A549 (cell line): Measurements from ENCODE around the gene PTPRG. TPM values are rescaled to one million over a fixed set of nuclear protein-coding genes. Genes with fewer than 3 reads are reported as not detected.

Source experiments
- ATAC-seq, 2 experiments: fragments of 200-7000 bp in 1 of 2; fragments of >200 bp in 1 of 2; cut with Nextera tagmentation in 1 of 2; cut with Tn5 transposase in 1 of 2; 3 replicates each; pipeline versions ENCODE4 v1.8.0 to v1.9.1; 2018 to 2020; ENCODE audit warnings: mild to moderate bottlenecking in 1 of 2, moderate library complexity in 1 of 2
- CTCF ChIA-PET: fragments of 300-600 bp; sonication (Branson Sonifier 250); formaldehyde crosslinking; extraction: SDS; loops from one replicate; lab custom pipeline; 2021; ENCODE audit warnings: antibody characterized with exemption, inconsistent platforms; lab: Yijun Ruan, JAX
- POLR2A ChIA-PET: fragments of 350-600 bp; formaldehyde crosslinking; extraction: SDS; loops from one replicate; lab custom pipeline; 2021; ENCODE audit warnings: antibody characterized with exemption, inconsistent platforms; lab: Yijun Ruan, JAX
- DNase-seq, 2 experiments: peaks; one replicate each; pipeline versions ENCODE4 v3.0.0 to v3.0.0-alpha.2; 2011 to 2016; ENCODE audit warnings: low read depth in 1 of 2, low spot score in 1 of 2
- FAIRE-seq: peaks from 2 replicates; lab custom pipeline; 2011; peaks lifted over from hg19 to GRCh38; lab: Jason Lieb, UNC
- H3K27ac ChIP-seq, 2 experiments: fragments of >200 bp; sonication (Bioruptor Twin); formaldehyde crosslinking; 3 replicates each; pipeline ENCODE4 v1.5.1; 2016 to 2017
- H3K4me1 ChIP-seq: fragments of >200 bp; sonication (Bioruptor Twin); formaldehyde crosslinking; 3 replicates; pipeline ENCODE4 v1.6.1; 2016
- H3K4me2 ChIP-seq: fragments of >200 bp; sonication (Bioruptor Twin); formaldehyde crosslinking; 3 replicates; pipeline ENCODE4 v1.6.1; 2016
- H3K4me3 ChIP-seq: fragments of >200 bp; sonication (Bioruptor Twin); formaldehyde crosslinking; 3 replicates; pipeline ENCODE4 v1.5.1; 2016
- H3K9me3 ChIP-seq: fragments of >200 bp; sonication (Bioruptor Twin); formaldehyde crosslinking; 3 replicates; pipeline ENCODE4 v1.6.1; 2016
- BCL3 ChIP-seq: fragments of >200 bp; sonication (Bioruptor Twin); formaldehyde crosslinking; IDR thresholded peaks from 3 replicates; pipeline ENCODE4 v1.6.1; 2016
- CEBPB ChIP-seq, 2 experiments: fragments of >200 bp in 1 of 2; sonication (Bioruptor Twin) in 1 of 2; formaldehyde crosslinking in 1 of 2; IDR thresholded peaks; 2 replicates each; pipeline ENCODE4 v1.6.1; 2012 to 2016
- EP300 ChIP-seq, 2 experiments: fragments of >200 bp; sonication (Bioruptor Twin); formaldehyde crosslinking; IDR thresholded peaks; 2 replicates in 1 of 2; 3 replicates in 1 of 2; pipeline ENCODE4 v1.6.1; 2016 to 2017
- FOXS1 ChIP-seq: fragments of 250-450 bp; sonication (Bioruptor Pico); IDR thresholded peaks from 2 replicates; pipeline ENCODE4 v1.5.0; 2020; ENCODE audit warnings: mild to moderate bottlenecking, moderate library complexity
- HOXB13 ChIP-seq: fragments of 250-450 bp; sonication (Bioruptor Pico); IDR thresholded peaks from 2 replicates; pipeline ENCODE4 v1.5.0; 2020; ENCODE audit warnings: low read depth, mild to moderate bottlenecking, moderate library complexity
- HOXB5 ChIP-seq: fragments of 250-450 bp; sonication (Bioruptor Pico); IDR thresholded peaks from 2 replicates; pipeline ENCODE4 v1.5.0; 2020; ENCODE audit warnings: mild to moderate bottlenecking, moderate library complexity
- JUN ChIP-seq, 2 experiments: fragments of >200 bp; sonication (Bioruptor Twin); formaldehyde crosslinking; IDR thresholded peaks; 2 replicates in 1 of 2; 3 replicates in 1 of 2; pipeline ENCODE4 v1.6.1; 2016 to 2017
- MAFK ChIP-seq: fragments of 450-650 bp; IDR thresholded peaks from 2 replicates; pipeline ENCODE4 v1.6.1; 2014; ENCODE audit not compliant: partially characterized antibody
- MAX ChIP-seq: IDR thresholded peaks from 2 replicates; pipeline ENCODE4 v1.6.1; 2012
- PHF8 ChIP-seq: fragments of 200-600 bp; sonication (generic); IDR thresholded peaks from 2 replicates; pipeline ENCODE4 v1.6.1; 2016; ENCODE audit warnings: low read depth, mild to moderate bottlenecking, antibody characterized with exemption, moderate library complexity, borderline replicate concordance
- RAD21 ChIP-seq, 2 experiments: fragments of >200 bp in 1 of 2; sonication (Bioruptor Twin) in 1 of 2; formaldehyde crosslinking in 1 of 2; IDR thresholded peaks in 1 of 2; conservative IDR thresholded peaks in 1 of 2; 2 replicates in 1 of 2; 3 replicates in 1 of 2; pipeline ENCODE4 v1.6.1; 2012 to 2018; ENCODE audit warnings: inconsistent platforms in 1 of 2
- RNF2 ChIP-seq: fragments of 200-600 bp; sonication (generic); IDR thresholded peaks from 2 replicates; pipeline ENCODE4 v1.6.1; 2016; ENCODE audit warnings: low read depth, mild to moderate bottlenecking, antibody characterized with exemption, moderate library complexity, borderline replicate concordance
- SREBF2 ChIP-seq: fragments of 450-650 bp; IDR thresholded peaks from 2 replicates; pipeline ENCODE4 v1.6.1; 2014; ENCODE audit warnings: mild to moderate bottlenecking, moderate library complexity
- TFCP2L1 ChIP-seq: fragments of 250-450 bp; sonication (Bioruptor Pico); IDR thresholded peaks from 2 replicates; pipeline ENCODE4 v1.5.0; 2021; ENCODE audit warnings: mild to moderate bottlenecking
- TP53 ChIP-seq: fragments of 250-450 bp; sonication (Bioruptor Pico); IDR thresholded peaks from 2 replicates; pipeline ENCODE4 v1.5.0; 2021; ENCODE audit warnings: mild to moderate bottlenecking, moderate library complexity
- ZSCAN20 ChIP-seq: fragments of 250-450 bp; sonication (Bioruptor Pico); IDR thresholded peaks from 2 replicates; pipeline ENCODE4 v1.8.0; 2022; ENCODE audit warnings: mild to moderate bottlenecking, moderate library complexity
- WGBS: methylation state at CpG from one replicate; pipeline ENCODE4 v1.1.6; 2017; ENCODE audit errors: missing lambda C conversion rate; 5-methylcytosine and 5-hydroxymethylcytosine counted together
- polyA plus RNA-seq, 4 experiments: library from polyadenylated mRNA; depleted of rRNA in 3 of 4; stranded (reverse); fragments of >200 nt; fragmentation: RNase III in 1 of 4; extraction: RNeasy Plus Mini Kit Qiagen cat#74134 plus additional on column Dnase treatment in 1 of 4; gene quantifications; 2 replicates in 3 of 4; 3 replicates in 1 of 4; pipeline ENCODE4 v1.2.3, GENCODE V29; 2011 to 2017
- TF ChIP-seq, protein P1 (sequence below): fragments of 450-650 bp; IDR thresholded peaks from 2 replicates; pipeline ENCODE4 v1.6.1; 2014; ENCODE audit warnings: antibody characterized with exemption
- TF ChIP-seq, protein P2 (sequence below): IDR thresholded peaks from 2 replicates; pipeline ENCODE4 v1.6.1; 2012; ENCODE audit warnings: low read depth, borderline replicate concordance

The PTPRG gene
- polyA plus RNA-seq, 2 of the 4 experiments (the other 2 are of a cell fraction): 4.5 to 4.8 TPM

DNA sequence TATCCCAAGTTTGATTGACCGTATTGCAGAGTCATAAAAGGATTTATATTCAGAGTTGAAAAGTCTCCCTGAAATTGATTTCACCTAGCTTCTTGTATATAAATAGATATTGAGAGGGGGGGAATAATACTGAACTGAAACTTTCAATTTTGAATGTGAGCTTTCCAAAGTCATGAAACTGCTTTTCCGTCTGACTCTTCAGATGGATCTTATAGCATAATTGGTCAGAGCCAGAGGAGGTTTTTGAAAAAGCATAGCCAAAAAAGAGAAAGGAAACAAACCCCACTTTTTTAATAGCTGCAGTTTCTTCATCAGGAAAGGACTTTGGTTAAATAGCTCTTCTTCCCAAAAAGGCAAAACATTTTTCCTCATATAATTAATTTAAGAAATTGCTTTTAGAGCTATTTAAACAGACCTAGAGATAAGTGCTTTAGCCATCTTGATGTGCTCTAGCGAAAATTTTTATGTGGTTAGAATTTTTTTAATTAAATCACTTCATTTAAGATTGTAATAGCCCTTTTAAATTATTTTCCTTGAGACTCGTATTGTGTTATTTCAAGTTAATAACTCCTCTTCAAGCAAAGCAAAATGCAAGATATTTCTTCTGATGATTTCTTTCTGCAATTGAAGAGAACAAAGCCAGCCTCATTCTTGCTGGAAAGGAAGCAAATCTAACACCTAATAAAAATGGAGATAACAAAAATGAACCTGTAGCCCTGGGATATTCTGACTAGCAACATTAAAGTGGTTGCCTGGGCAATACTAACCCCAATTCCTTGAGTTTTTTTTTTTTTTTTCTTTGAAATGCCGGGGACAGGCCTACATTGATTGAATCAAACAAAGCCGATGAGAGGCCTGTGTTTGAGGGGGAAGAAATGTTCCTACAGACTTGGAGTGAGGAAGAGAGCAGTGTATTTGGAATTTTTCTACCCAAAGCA, 173.6 kb downstream of the PTPRG start:
- Histone ChIP-seq H3K9me3 (no peaks in the 10 kb centered on the region), H3K4me2 (no peak overlapping the region), H3K4me1 (no peaks in the 10 kb centered on the region), H3K4me3 (no peak overlapping the region), H3K27ac (no peak overlapping the region)
- no peak for ATAC-seq
- ChIA-PET CTCF (no interaction called here), POLR2A (no interaction called here)
- FAIRE-seq: no peak
- TF ChIP-seq TP53 (CRISPR knock-in tag) (no peak), RNF2 (no peak), JUN (IDR thresholded peaks at IDR 0.05) (no peak), EP300 (IDR thresholded peaks at IDR 0.05) (no peak), HOXB5 (CRISPR knock-in tag) (no peak), TFCP2L1 (CRISPR knock-in tag) (no peak), BCL3 (no peak), FOXS1 (CRISPR knock-in tag) (no peak), MAFK (no peak), ZSCAN20 (no peak), SREBF2 (no peak), CEBPB (IDR thresholded peaks at IDR 0.05) (no peak), RAD21 (conservative IDR thresholded peaks at IDR 0.05 in 1 of 2, IDR thresholded peaks at IDR 0.05 in 1 of 2) (no peak)
- TF ChIP-seq, protein P1, sequence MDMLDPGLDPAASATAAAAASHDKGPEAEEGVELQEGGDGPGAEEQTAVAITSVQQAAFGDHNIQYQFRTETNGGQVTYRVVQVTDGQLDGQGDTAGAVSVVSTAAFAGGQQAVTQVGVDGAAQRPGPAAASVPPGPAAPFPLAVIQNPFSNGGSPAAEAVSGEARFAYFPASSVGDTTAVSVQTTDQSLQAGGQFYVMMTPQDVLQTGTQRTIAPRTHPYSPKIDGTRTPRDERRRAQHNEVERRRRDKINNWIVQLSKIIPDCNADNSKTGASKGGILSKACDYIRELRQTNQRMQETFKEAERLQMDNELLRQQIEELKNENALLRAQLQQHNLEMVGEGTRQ: no peak
- no peak for DNase-seq
- WGBS: 52% methylated on average over 6 of the region's 6 CpGs

- Histone ChIP-seq H3K4me1 (no peaks in the 10 kb centered on the region), H3K9me3 (no peaks in the 10 kb centered on the region)
- DNase-seq (no peak), ATAC-seq (no peak)
- WGBS: 34% methylated on average over 5 of the region's 5 CpGs
- TF ChIP-seq RAD21 (conservative IDR thresholded peaks at IDR 0.05 in 1 of 2, IDR thresholded peaks at IDR 0.05 in 1 of 2) (no peak), PHF8 (no peak), BCL3 (no peak), HOXB13 (CRISPR knock-in tag) (no peak), MAX (no peak)
- TF ChIP-seq, protein P1: no peak
- TF ChIP-seq, protein P2, sequence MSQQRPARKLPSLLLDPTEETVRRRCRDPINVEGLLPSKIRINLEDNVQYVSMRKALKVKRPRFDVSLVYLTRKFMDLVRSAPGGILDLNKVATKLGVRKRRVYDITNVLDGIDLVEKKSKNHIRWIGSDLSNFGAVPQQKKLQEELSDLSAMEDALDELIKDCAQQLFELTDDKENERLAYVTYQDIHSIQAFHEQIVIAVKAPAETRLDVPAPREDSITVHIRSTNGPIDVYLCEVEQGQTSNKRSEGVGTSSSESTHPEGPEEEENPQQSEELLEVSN: no peak
- TF ChIP-seq, all 56 proteins: peak for 0
- H3K4me2 ChIP-seq: no peak overlapping the region
- H3K4me3 ChIP-seq: no peak overlapping the region
- H3K27ac ChIP-seq: no peak overlapping the region
- POLR2A ChIA-PET: no interaction called here
- CTCF ChIA-PET: no interaction called here
- no peak for FAIRE-seq
Measured at GRCh38 chr3:61736506-61736905, 175.1 kb downstream of the PTPRG start.
